Measurements from ENCODE around the gene CLPTM1L.

CLPTM1L gene

GRCh38 chr5:1273745-1274144, 71.2 kb downstream of the CLPTM1L start:
- no peak for DNase-seq (ENCODE audit: extremely low spot score)
- CTCF ChIA-PET, result no interaction called here
- POLR2A ChIA-PET, result no interaction called here
- TF ChIP-seq ELF4 (IDR thresholded peaks at IDR 0.05), result no peak
- no peak for TF ChIP-seq CTBP1 (IDR thresholded peaks at IDR 0.05; ENCODE audit: borderline replicate concordance)
- TF ChIP-seq BHLHE40 (IDR thresholded peaks at IDR 0.05; ENCODE audit: borderline replicate concordance), result no peak
- no peak for TF ChIP-seq FOXA1 (IDR thresholded peaks at IDR 0.05)
- no peak for TF ChIP-seq FOXK2 (IDR thresholded peaks at IDR 0.05)
- no peak for TF ChIP-seq TARDBP (IDR thresholded peaks at IDR 0.05)
- no peak for TF ChIP-seq HDGF (IDR thresholded peaks at IDR 0.05; ENCODE audit: borderline replicate concordance)
- no peak for TF ChIP-seq ARNT (IDR thresholded peaks at IDR 0.05)
- TF ChIP-seq L3MBTL2 (conservative IDR thresholded peaks at IDR 0.05), result no peak

- no peak for DNase-seq (ENCODE audit: extremely low spot score)
- POLR2A ChIA-PET, result no interaction called here
- CTCF ChIA-PET, result no interaction called here
- TF ChIP-seq ARNT (IDR thresholded peaks at IDR 0.05) (no peak), PKNOX1 (IDR thresholded peaks at IDR 0.05) (no peak), TARDBP (IDR thresholded peaks at IDR 0.05) (no peak), SP1 (IDR thresholded peaks at IDR 0.05) (no peak), ELF4 (IDR thresholded peaks at IDR 0.05) (no peak), NFRKB (IDR thresholded peaks at IDR 0.05) (no peak), ZNF384 (IDR thresholded peaks at IDR 0.05) (no peak), CTBP1 (IDR thresholded peaks at IDR 0.05; ENCODE audit: borderline replicate concordance) (no peak), SUZ12 (IDR thresholded peaks at IDR 0.05) (no peak), BHLHE40 (IDR thresholded peaks at IDR 0.05; ENCODE audit: borderline replicate concordance) (no peak), LEF1 (IDR thresholded peaks at IDR 0.05; ENCODE audit: borderline replicate concordance) (no peak), FOXK2 (IDR thresholded peaks at IDR 0.05) (no peak), FOXM1 (IDR thresholded peaks at IDR 0.05; ENCODE audit: borderline replicate concordance) (no peak), L3MBTL2 (conservative IDR thresholded peaks at IDR 0.05) (no peak), HDGF (IDR thresholded peaks at IDR 0.05; ENCODE audit: borderline replicate concordance) (no peak), FOXA1 (IDR thresholded peaks at IDR 0.05) (no peak)
Measured at GRCh38 chr5:1272201-1272600, 72.7 kb downstream of the CLPTM1L start.

GRCh38 chr5:1270933-1271914, 73.7 kb downstream of the CLPTM1L start:
- ChIA-PET CTCF (no interaction called here), POLR2A (no interaction called here)
- no peak for DNase-seq (ENCODE audit: extremely low spot score)
- no peak for TF ChIP-seq HDGF (IDR thresholded peaks at IDR 0.05; ENCODE audit: borderline replicate concordance)
- no peak for TF ChIP-seq ELF4 (IDR thresholded peaks at IDR 0.05)
- no peak for TF ChIP-seq FOXM1 (IDR thresholded peaks at IDR 0.05; ENCODE audit: borderline replicate concordance)
- TF ChIP-seq ARNT (IDR thresholded peaks at IDR 0.05), result no peak
- TF ChIP-seq PKNOX1 (IDR thresholded peaks at IDR 0.05), result no peak
- no peak for TF ChIP-seq SP1 (IDR thresholded peaks at IDR 0.05)
- no peak for TF ChIP-seq LEF1 (IDR thresholded peaks at IDR 0.05; ENCODE audit: borderline replicate concordance)

- DNase-seq (ENCODE audit: extremely low spot score), result no peak
- TF ChIP-seq FOXM1 (IDR thresholded peaks at IDR 0.05; ENCODE audit: borderline replicate concordance) (no peak), CTBP1 (IDR thresholded peaks at IDR 0.05; ENCODE audit: borderline replicate concordance) (no peak), ARNT (IDR thresholded peaks at IDR 0.05) (no peak), ZNF384 (IDR thresholded peaks at IDR 0.05) (no peak), PKNOX1 (IDR thresholded peaks at IDR 0.05) (no peak), ELF4 (IDR thresholded peaks at IDR 0.05) (no peak), BHLHE40 (IDR thresholded peaks at IDR 0.05; ENCODE audit: borderline replicate concordance) (no peak), TARDBP (IDR thresholded peaks at IDR 0.05) (no peak), LEF1 (IDR thresholded peaks at IDR 0.05; ENCODE audit: borderline replicate concordance) (no peak), FOXA1 (IDR thresholded peaks at IDR 0.05) (no peak), SUZ12 (IDR thresholded peaks at IDR 0.05) (no peak), NFRKB (IDR thresholded peaks at IDR 0.05) (no peak), FOXK2 (IDR thresholded peaks at IDR 0.05) (no peak)
- POLR2A ChIA-PET, result no interaction called here
- CTCF ChIA-PET, result no interaction called here
Measured at GRCh38 chr5:1270426-1270825, 74.5 kb downstream of the CLPTM1L start.

- TF ChIP-seq CTBP1 (IDR thresholded peaks at IDR 0.05; ENCODE audit: borderline replicate concordance) (no peak), TARDBP (IDR thresholded peaks at IDR 0.05) (no peak), SP1 (IDR thresholded peaks at IDR 0.05) (no peak), ZNF384 (IDR thresholded peaks at IDR 0.05) (no peak), LEF1 (IDR thresholded peaks at IDR 0.05; ENCODE audit: borderline replicate concordance) (no peak), PKNOX1 (IDR thresholded peaks at IDR 0.05) (no peak), FOXK2 (IDR thresholded peaks at IDR 0.05) (no peak), HDGF (IDR thresholded peaks at IDR 0.05; ENCODE audit: borderline replicate concordance) (no peak), SUZ12 (IDR thresholded peaks at IDR 0.05) (no peak), L3MBTL2 (conservative IDR thresholded peaks at IDR 0.05) (no peak)
- no peak for DNase-seq (ENCODE audit: extremely low spot score)
- CTCF ChIA-PET, result no interaction called here
- POLR2A ChIA-PET, result no interaction called here
Measured at GRCh38 chr5:1268666-1269065, 76.2 kb downstream of the CLPTM1L start.

Measured in HEK293T (cell line).